DMS53 (cell line): ENCODE data around the gene LRRC8E.
"Not testable (repeated sequence)": the region's sequence is repeated elsewhere in the genome, so short reads cannot be mapped to it uniquely, and the experiment has no call there.

ENCODE experiments used
- DNase-seq: peaks from one replicate; lab custom pipeline; 2025; lab: John Stamatoyannopoulos, UW

Gene LRRC8E

DNA sequence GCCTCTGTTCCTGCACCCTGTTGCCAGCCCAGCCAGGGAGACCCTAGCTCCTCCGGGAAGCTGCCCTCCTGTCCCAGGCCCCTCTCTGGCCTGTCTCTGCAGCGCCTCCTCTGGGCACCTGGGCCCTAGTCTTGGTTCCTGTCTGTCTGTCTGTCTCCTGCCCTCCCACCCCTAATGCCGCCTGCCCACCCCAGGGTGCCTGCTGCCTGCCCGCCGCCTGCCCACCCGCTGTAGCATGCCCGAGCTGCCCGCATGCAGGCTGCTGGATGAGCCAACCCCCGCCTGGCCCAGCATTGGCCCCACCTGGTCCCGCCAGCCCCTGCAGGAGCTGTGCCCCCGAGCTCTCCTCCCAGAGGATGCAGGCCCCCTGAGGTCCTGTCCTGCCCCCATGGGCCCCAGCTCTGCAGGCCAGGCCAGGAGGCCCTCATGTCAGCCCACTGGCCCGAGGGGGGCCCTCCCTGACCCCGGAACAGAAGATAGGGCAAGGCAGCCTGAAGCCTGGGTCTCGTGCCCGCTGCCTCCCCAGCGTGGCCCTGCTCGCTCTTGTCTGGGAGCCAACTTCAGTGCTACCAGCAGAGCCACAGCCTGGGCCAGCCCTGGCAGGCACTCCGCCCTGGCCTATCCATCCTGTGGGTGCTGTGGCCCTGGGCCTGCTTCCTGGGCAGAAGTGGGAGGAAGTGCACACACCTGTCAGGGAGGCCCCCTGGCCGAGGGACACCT, 20.6 kb downstream of the LRRC8E start:
- no peak for DNase-seq

DNA sequence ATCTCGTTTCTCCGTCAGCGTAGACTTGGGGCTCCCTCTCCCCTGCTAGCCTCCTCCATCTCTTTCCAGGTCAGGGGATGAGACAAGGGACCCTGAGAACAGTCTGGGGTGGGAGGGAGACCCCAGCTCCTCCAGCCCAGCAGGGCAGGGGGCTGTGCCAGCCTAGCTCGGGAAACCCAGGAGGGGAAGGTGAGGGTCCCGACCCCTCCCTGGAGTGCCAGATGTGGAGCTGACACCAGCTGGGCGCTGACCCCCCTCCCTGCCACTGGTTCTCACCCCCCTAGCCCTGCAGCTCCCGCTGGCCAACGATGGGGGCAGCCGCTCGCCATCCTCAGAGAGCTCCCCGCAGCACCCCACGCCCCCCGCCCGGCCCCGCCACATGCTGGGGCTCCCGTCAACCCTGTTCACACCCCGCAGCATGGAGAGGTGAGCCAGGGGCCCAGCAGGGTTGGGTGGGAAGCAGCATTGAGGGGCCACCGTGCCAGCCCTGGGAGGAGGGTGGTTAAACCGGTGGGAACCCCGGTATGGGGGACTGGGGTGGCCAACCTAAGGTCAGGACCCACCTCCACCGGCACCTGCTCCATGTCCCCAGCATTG, 21.3 kb downstream of the LRRC8E start:
- DNase-seq = no peak

DNA sequence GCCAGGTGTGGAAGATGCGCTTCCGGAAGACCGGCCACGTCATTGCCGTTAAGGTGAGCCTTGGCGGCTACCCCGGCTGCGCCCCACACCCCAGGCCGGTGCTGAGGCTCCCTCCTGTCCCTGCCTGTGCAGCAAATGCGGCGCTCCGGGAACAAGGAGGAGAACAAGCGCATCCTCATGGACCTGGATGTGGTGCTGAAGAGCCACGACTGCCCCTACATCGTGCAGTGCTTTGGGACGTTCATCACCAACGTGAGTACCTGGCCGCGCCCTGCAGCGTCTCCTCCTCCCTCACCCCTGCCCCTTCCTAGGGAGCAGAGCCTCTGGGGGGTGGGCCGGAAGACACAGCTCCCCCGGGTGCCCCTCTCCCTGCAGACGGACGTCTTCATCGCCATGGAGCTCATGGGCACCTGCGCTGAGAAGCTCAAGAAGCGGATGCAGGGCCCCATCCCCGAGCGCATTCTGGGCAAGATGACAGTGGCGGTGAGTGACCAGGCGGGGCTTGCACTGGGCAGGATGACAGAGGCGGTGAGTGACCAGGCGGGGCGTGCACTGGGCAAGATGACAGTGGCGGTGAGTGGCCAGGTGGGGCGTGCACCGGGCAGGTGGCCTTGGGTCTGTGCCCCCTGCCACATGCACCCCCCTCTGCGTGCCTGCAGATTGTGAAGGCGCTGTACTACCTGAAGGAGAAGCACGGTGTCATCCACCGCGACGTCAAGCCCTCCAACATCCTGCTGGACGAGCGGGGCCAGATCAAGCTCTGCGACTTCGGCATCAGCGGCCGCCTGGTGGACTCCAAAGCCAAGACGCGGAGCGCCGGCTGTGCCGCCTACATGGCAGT, 22.2 kb downstream of the LRRC8E start:
- no peak for DNase-seq

GRCh38 chr19:7911508-7912143, 23.3 kb downstream of the LRRC8E start:
- DNase-seq = no peak

- DNase-seq = no peak
These were observed 23.9 kb downstream of the LRRC8E start for GRCh38 chr19:7912144-7912696.

- no peak for DNase-seq
These were observed 24.6 kb downstream of the LRRC8E start for GRCh38 chr19:7912697-7913564.

- DNase-seq = no peak
These were observed 25.3 kb downstream of the LRRC8E start for GRCh38 chr19:7913652-7914051.

- DNase-seq = no peak
These were observed 25.8 kb downstream of the LRRC8E start for GRCh38 chr19:7914099-7914498.

- no peak for DNase-seq
These were observed 26.3 kb downstream of the LRRC8E start, which contains the start of gene TGFBR3L for GRCh38 chr19:7914598-7915045. Gene TGFBR3L, plus strand, starts transcription at chr19:7914830.

- peak; percentile 33 for DNase-seq
These were observed 27.2 kb downstream of the LRRC8E start for GRCh38 chr19:7915250-7916102.

DNA sequence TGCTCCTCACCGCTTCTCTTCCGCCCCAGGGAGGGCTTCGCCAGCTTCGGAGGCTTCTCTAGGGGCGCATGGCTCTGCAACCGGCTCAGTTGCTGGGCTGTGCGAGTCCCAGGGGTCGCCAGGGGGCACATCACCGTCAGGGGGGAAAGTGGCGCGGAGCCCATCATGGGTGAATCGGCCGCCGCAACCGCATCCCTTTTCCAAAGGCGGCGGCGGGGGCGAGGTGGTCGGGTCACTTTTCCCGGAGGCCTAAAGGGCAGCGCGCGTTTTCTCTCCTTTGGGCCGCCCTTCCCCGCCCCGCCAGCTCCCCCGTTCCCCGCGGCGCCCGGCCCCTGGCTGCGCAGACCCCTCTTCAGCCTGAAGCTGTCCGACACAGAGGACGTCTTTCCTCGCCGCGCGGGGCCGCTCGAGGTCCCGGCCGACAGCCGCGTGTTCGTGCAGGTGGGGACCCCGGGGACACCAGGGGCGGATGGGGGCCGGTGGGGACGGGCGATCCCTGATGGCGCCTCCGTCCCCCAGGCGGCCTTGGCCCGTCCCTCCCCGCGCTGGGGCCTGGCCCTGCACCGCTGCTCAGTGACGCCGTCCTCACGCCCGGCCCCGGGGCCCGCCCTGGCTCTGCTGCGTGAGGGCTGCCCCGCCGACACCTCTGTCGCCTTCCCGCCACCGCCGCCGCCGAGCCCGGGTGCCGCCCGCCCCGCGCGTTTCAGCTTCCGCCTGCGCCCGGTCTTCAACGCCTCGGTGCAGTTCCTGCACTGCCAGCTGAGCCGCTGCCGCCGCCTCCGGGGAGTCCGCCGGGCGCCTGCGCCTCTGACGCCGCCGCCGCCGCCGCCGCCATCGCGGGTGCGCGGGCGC, 28.0 kb downstream of the LRRC8E start:
- peak; percentile 72 for DNase-seq

DNA sequence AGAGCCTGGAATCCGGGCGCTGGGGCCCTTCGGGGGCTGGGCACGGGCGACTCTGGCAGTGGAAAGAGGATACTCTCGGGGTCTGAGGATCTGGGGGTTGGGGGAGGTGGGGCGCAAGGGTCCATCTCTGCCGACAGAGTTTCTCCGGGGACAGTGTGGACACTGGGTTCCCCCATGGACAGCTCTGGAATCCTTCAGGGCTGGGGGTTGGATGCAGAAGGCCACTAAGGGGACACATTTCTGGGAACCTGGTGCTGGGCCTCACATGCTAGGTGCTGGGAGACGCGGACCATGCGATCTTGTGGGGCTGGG, 28.6 kb downstream of the LRRC8E start:
- DNase-seq = peak; percentile 55

DNA sequence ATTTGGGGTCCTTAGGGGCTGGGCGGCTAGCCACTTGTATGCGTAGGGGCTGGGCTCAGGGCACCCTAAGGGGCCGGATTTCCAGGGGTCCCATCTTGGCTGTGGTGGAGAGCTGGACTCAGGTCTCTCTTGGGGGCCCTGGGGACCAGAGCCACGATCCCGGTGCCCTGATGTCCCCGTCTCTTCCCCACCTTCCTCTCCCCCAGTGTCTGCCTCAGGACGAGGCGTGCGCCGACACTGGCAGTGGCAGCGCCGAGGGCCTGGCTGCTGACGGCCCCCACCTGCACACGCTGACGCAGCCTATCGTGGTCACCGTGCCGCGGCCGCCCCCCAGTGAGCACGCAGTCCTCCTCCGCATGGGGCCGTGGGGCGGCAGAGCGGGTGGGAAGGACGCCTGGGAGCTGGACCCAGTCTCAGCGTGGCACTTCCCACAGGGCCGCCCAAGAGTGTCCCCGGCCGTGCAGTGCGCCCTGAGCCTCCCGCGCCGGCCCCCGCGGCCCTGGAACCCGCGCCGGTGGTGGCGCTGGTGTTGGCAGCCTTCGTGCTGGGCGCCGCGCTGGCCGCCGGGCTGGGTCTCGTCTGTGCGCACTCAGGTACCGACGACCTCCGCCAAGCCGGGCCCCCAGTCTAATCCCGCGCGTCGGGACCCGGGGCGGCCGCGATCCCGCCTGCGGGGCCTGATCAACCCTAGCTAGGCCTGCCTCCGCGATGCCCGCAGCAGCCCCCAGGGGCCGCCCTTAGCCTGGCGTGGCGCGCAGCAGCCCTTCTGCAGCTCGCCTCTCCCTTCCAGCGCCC, 29.2 kb downstream of the LRRC8E start:
- peak; percentile 75 for DNase-seq

DNA sequence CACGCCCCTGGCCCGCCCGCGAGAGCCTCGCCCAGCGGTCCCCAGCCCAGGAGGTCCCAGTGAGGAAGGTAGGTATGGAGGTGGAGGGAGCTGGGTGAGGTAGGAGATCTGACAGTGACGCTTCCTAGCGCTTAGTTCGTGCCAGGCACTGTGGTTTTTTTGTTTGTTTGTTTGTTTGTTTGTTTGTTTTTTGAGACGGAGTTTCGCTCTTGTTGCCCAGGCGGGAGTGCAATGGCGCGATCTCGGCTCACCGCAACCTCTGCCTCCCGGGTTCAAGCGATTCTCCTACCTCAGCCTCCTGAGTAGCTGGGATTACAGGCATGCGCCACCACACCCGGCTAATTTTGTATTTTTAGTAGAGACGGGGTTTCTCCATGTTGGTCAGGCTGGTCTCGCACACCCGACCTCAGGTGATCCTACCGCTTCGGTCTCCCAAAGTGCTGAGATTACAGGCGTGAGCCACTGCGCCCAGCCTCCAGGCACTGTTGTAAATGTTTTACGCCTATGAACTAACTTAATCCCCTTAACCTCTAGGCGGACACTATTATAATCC, 29.8 kb downstream of the LRRC8E start:
- DNase-seq = not testable (repeated sequence)

DNA sequence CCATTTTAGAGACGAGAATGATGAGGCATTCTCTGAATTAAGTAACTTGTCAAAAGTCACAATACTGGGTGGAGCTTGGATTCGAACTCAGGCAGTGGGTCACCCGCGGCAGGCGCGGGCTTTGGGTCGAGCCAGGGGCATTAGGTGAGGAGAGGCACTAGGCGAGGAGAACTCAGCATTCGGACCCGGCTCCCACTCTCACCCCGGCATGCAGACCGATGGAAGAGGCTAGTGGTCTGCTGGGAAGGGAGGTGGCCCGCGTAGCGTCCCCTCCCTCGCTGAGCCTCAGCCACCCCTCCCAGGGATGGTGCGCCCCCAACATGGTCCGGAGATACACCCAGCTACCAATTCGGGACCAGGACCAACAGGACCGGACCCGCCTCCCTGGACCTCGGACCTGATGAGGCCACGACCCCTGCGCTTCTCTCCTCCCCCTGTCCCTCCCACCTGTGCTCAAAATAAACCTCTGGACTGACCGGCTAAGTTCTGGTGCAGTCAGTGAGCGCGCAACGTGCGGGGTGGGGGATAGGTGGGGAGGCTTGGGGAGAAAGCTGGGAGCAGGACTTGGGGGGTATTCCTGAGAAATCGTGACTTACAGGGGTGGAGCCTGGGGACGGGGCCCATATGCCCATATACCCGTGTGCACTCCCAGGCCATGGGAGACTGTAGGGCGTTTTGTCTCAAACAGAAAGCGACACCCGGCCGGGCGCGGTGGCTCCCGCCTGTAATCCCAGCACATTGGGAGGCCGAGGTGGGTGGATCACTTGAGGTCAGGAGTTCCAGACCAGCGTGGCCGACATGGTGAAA, 30.5 kb downstream of the LRRC8E start:
- DNase-seq = peak; percentile 51

DNA sequence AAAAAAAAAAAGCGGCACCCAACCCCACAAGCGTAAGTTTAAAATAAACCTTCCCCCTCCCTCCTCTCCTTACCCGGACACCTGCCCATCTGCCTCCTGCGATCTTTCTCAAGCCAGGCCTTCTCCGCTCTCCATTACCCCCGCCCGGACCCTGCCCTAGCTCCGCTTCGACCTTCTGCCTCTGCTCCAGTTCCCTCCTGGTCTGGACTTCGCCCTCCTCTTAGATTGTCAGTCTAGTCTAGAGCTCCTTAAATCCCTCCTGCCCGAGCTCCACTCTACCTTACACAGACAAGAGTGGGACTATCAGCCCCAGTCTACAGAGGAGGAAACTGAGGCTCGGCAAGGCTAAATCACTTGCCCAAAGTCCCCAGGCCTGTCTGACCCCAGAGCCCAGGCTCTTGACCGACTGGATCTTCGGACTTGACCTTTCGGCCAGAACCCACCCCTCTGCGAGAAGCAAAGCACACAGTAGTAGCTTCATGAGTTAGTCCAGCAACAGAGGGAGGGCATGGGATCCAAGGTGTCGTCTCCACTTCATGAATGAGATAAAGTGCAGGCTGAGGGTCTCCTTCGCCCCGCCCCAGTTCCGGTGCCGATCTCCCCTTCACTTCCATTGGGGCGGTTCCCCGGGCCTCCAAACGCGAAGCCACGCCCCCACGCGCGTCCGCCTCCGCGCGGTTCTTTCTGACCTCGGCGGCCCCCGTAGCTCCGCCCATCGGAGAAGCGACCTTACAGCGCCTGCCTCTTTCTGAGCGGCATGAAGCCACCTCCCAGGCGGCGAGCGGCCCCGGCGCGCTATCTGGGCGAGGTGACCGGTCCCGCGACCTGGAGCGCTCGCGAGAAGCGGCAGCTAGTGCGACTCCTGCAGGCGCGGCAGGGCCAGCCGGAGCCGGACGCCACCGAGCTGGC, 31.6 kb downstream of the LRRC8E start, which contains the start of gene SNAPC2:
Gene SNAPC2, plus strand, starts transcription at position 729 of the 909 bp plus-strand sequence. Its CDS starts 29 bp downstream, at position 758.
- DNase-seq = peak; percentile 96
